Aorta (tissue), 5 donors: ENCODE results near the gene TOP2B. TPM values are rescaled to one million over a fixed set of nuclear protein-coding genes. Genes with fewer than 3 reads are reported as not detected.
A peak's percentile ranks its signal among the peaks of the same experiment; 100 is the strongest.

Source experiments
- ATAC-seq: fragments of 200-7000 bp; cut with Tn5 transposase; one replicate; pipeline ENCODE4 v1.9.1; 2022; ENCODE audit warnings: moderate library complexity; ENCODE audit not compliant: low FRiP score
- DNase-seq, 2 donors: peaks; one replicate each; pipeline ENCODE4 v3.0.0-alpha.2; 2020
- H3K27ac ChIP-seq, 2 donors: one replicate each; pipeline ENCODE4 v1.5.1; 2013; ENCODE audit warnings: low read length in 2 of 2, mild to moderate bottlenecking in 2 of 2, moderate library complexity in 2 of 2, control low read depth in 1 of 2, inconsistent platforms in 1 of 2, low read depth in 1 of 2
- H3K27me3 ChIP-seq, 2 donors: one replicate each; pipeline ENCODE4 v1.6.1; 2013; ENCODE audit warnings: control low read depth in 1 of 2, low read length in 1 of 2, mild to moderate bottlenecking in 1 of 2, moderate library complexity in 1 of 2; ENCODE audit not compliant: insufficient read depth in 2 of 2, control insufficient read depth in 1 of 2
- H3K36me3 ChIP-seq, 2 donors: one replicate each; pipeline ENCODE4 v1.6.1; 2013; ENCODE audit warnings: control low read depth in 1 of 2, low read length in 1 of 2, mild to moderate bottlenecking in 1 of 2; ENCODE audit not compliant: insufficient read depth in 2 of 2, control insufficient read depth in 1 of 2
- H3K4me1 ChIP-seq, 2 donors: one replicate each; pipeline ENCODE4 v1.6.1; 2013; ENCODE audit warnings: low read length in 2 of 2, control low read depth in 1 of 2, mild to moderate bottlenecking in 1 of 2, moderate library complexity in 1 of 2; ENCODE audit not compliant: insufficient read depth in 2 of 2, control insufficient read depth in 1 of 2
- H3K4me3 ChIP-seq, 2 donors: one replicate each; pipeline ENCODE4 v1.5.1; 2013; ENCODE audit warnings: low read length in 2 of 2, control low read depth in 1 of 2, mild to moderate bottlenecking in 1 of 2
- H3K9me3 ChIP-seq: one replicate; pipeline ENCODE4 v1.6.1; 2013; ENCODE audit warnings: mild to moderate bottlenecking, low read length; ENCODE audit not compliant: control insufficient read depth
- WGBS, 2 donors: extraction: QIAGEN DNeasy Blood & Tissue Kit; methylation state at CpG; one replicate each; pipeline ENCODE4 v1.1.7; 2013; 5-methylcytosine and 5-hydroxymethylcytosine counted together
- intact Hi-C, 2 donors: fragments of 100-400 bp; cut with DNase I; formaldehyde crosslinking; loops; one replicate each; pipeline versions ENCODE4 v1.14.2 to v1.15.0; 2022
- polyA plus RNA-seq, 2 donors: library from polyadenylated mRNA; stranded (reverse); fragments of 200-250 nt; gene quantifications; one replicate each; pipeline ENCODE4 v1.2.3, GENCODE V29; 2013
- total RNA-seq, 2 donors: library from RNA; stranded (reverse); fragmentation: NEBNext Ultra II Directional; extraction: Animal tissue kit (Norgen Biotek cat#: 25700); gene quantifications; one replicate each; pipeline ENCODE4 v1.2.1, GENCODE V29; 2021
- donor health status: healthy with polysubstance abuse.
- donor health status: Bipolar disorder and iron deficiency.
- donor health status: DM: no; HTN: no; CAD: no.
- donor health status: DM: no; HTN: no; CAD: no.
- donor health status: DM: yes; HTN: yes; CAD: no.

The TOP2B gene
- total and polyA plus RNA-seq, 4 donors, result 28.8 to 98.3 (median 71.1) TPM

DNA sequence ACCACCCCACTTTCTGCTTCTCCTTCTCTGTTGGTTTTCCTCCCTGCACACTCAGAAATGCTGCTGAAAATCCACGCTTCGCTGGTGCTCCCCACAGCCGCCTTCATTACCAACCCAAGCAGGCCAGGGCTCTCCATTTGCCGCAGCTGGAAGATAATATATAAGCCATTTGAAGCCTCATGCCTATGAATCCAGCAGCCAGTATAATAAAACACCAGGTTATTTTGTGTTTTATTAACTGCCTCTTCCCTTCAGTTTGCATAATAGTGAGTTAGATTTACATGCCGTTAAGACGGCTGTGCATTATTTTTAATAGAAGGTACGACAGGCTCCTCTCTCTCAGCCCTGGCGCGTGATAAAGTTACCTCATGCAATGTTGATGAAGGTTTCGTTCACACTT, 86.6 kb downstream of the TOP2B start:
- H3K9me3 ChIP-seq, result no peaks in the 10 kb centered on the region
- WGBS, 2 donors, result 94 to 95% methylated on average over 10 of the region's 10 CpGs
- no peaks in the 10 kb centered on the region for H3K36me3 ChIP-seq
- intact Hi-C loops, result no loop called here
- no peak overlapping the region for H3K4me3 ChIP-seq
- DNase-seq (no peak), ATAC-seq (no peak)
- H3K27me3 ChIP-seq, result no peaks in the 10 kb centered on the region
- H3K27ac ChIP-seq, result no peak overlapping the region
- H3K4me1 ChIP-seq, result no peaks in the 10 kb centered on the region

DNA sequence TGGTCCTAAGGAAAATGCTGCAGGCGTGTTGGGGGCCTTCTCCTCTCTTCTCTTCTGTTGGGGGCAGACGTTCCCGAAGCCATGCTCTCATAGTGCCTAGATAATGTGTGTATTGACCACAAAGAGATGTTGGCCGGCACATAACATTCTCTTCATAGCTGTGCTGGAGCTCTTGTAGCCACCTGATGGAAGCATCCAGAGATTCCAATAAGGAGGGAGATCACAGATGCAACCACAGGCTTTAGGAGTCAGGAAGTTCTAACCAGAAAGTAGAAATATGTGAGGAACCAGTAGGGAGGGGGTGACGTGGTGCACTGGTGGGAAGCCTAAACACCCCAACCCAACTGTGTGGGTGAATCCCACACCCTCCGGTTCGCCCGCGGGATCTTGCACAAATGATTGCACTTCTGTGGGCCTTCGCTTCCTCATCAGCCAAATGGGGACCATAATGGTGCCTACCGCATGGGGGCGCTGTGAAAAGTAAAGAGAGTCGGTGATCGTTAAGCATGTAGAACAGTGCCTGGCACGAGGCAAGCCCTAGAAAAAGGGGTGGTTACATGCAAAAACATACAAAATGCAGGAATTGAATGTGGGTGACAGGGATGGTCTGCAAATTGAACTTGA, 87.8 kb downstream of the TOP2B start:
- Histone ChIP-seq H3K9me3 (no peaks in the 10 kb centered on the region), H3K4me3 (no peak overlapping the region), H3K4me1 (no peaks in the 10 kb centered on the region), H3K27me3 (no peaks in the 10 kb centered on the region), H3K27ac (no peak overlapping the region), H3K36me3 (no peaks in the 10 kb centered on the region)
- intact Hi-C loops, result no loop called here
- ATAC-seq (no peak), DNase-seq (no peak)
- WGBS, 2 donors, result 86% methylated on average over 15 of the region's 15 CpGs

DNA sequence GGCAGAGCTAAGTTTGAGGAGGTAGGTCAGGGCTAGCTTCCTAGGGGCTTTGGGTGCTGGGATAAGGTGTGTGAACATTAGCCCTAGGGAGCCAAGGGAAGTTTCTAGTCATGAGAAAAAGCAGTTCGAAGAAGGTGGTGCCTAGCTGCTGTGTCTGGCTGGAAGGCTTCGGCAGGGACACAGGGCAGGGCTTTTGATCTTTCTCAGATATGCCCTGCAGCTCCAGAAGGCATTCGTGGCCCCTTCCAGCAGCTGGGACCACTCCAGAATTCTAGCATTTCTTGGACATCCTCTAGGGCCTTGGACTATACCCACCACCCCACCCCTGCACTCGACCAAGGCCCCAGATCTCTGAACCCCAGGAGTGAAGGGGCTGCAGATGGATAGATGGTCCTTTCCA, 88.6 kb downstream of the TOP2B start:
- no peak overlapping the region for H3K4me3 ChIP-seq
- H3K9me3 ChIP-seq, result no peaks in the 10 kb centered on the region
- DNase-seq (no peak), ATAC-seq (no peak)
- no peaks in the 10 kb centered on the region for H3K27me3 ChIP-seq
- H3K4me1 ChIP-seq, result no peaks in the 10 kb centered on the region
- no peak overlapping the region for H3K27ac ChIP-seq
- intact Hi-C loops, result no loop called here
- no peaks in the 10 kb centered on the region for H3K36me3 ChIP-seq
- WGBS, 2 donors, result 72 to 73% methylated on average over 4 of the region's 4 CpGs

DNA sequence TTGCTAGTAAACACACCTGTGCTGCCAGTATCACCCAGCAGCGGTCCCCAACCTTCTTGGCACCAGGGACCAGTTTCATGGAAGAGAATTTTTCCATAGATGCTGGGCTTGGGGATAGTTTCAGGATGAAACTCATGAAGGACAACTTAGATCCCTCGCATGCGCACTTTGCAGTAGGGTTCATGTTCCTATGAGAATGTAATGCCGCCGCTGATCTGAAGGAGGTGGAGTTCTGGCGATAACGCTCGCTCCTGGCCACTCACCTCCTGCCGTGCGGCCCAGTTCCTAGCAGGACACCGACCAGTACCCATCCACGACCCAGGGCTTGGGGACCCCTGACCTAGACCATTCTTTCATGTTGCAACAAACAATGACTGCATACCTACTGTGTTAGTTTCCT, 89.7 kb downstream of the TOP2B start:
- no peak overlapping the region for H3K27ac ChIP-seq
- ATAC-seq, result no peak
- intact Hi-C loops, result no loop called here

DNA sequence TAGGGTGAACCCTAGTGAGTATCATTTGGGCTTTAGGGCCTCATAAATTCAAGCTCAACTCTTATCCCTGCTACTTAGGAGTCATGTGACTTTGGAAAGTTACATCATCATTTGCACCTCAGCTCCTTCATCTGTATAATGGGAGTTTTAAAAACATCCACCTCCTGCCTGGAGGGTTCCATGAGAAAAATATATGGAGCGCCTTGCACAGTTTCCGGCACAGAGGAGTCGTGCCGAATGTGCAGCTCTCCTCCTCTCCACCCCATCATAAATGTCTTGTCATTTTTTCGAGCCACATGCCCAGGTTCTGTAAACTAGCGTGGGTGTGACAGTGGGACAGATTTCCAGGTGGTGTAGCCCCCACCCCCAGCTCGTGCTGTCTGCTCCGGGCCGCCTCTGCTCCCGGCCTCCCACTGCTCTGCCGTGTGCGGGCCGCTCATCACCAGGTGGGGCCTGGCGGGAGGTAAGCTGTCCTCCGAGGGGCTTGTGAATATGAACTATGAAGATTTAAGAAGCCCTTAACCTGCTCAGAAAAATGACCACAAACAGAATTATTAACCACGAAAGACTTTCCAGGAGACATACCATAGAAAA, 90.4 kb downstream of the TOP2B start:
- no peak for DNase-seq
- Histone ChIP-seq H3K27me3 (no peaks in the 10 kb centered on the region), H3K27ac (no peak overlapping the region), H3K9me3 (no peaks in the 10 kb centered on the region), H3K36me3 (no peaks in the 10 kb centered on the region), H3K4me1 (no peaks in the 10 kb centered on the region), H3K4me3 (no peak overlapping the region)
- ATAC-seq, result no peak
- intact Hi-C loops, result no loop called here
- 96 to 98% methylated on average over 16 of the region's 16 CpGs for WGBS, 2 donors

More for the DNA sequence above, 89.7 kb downstream of the TOP2B start:
- Histone ChIP-seq H3K4me1 (no peaks in the 10 kb centered on the region), H3K27me3 (no peaks in the 10 kb centered on the region), H3K9me3 (no peaks in the 10 kb centered on the region), H3K36me3 (no peaks in the 10 kb centered on the region), H3K4me3 (no peak overlapping the region)
- 96 to 98% methylated on average over 12 of the region's 12 CpGs for WGBS, 2 donors
- DNase-seq, result no peak

DNA sequence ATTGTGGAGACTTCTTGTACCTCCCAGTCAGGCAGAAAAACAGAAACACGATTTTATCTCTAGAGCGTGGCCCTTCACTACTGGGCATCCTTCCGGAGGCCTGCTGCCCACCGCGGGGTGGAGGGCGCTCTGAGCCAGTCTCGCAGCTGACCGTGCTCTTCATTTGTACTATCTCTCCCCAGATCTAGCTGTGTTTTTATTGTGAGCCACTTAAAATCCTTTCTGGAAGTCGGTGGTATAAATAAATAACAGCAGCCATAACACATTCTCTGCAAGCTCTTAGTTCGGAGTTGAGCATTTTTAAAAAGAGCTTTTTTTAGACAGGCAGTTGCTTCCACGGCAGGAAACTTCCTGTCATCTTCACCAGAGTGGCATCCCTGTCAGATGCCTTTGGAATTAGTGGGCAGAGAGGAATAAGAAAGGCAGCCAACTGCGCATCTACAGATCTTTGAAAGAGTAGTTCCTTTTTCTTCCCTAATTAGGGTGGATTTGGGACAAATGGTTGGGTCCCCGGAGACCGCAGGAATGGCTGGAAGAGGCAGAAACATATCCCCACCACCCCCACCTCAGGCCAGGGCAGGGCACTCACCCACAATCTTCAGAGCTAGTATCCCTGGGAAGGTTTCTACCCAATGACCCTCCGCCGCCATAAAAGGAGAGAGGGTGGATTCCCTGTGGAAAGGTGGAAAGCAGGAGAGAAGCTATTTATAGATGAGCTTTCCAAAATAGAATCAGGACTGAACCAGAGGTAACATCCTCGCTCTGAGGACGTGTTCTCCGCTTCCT, 91.1 kb downstream of the TOP2B start:
- intact Hi-C loops, result no loop called here
- Histone ChIP-seq H3K4me3 (no peak overlapping the region), H3K9me3 (no peaks in the 10 kb centered on the region), H3K27me3 (no peaks in the 10 kb centered on the region), H3K4me1 (no peaks in the 10 kb centered on the region), H3K27ac (no peak overlapping the region), H3K36me3 (no peaks in the 10 kb centered on the region)
- 72 to 77% methylated on average over 19 of the region's 19 CpGs for WGBS, 2 donors
- DNase-seq (no peak), ATAC-seq (peak; percentile 28)

DNA sequence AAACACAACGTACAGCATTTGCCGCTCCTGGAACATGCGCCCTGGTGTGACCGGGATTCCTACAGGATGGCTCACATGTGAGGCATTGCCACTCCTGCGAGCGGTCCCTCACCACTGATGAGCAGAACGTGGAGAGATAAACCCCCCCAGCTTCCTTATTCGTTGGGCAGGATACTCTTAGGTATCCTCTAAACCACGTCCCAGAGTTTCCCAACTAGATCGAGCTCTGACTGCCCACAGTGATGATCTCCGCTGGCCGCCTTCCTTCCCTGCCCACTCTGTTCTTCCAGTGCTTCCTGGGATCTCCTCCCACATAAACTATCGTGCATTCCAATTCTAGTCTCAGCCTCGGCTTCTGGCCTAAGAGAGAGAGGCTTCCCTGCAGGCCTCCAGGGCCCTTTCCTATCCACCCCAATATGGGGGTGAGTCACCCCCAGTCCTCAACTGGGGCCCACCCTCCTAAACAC, 91.8 kb downstream of the TOP2B start:
- ATAC-seq (peak; percentile 26), DNase-seq (no peak)
- Histone ChIP-seq H3K4me1 (no peaks in the 10 kb centered on the region), H3K4me3 (no peak overlapping the region), H3K27me3 (no peaks in the 10 kb centered on the region), H3K9me3 (no peaks in the 10 kb centered on the region), H3K36me3 (no peaks in the 10 kb centered on the region), H3K27ac (no peak overlapping the region)
- intact Hi-C loops, result no loop called here
- 69 to 71% methylated on average over 14 of the region's 14 CpGs for WGBS, 2 donors

DNA sequence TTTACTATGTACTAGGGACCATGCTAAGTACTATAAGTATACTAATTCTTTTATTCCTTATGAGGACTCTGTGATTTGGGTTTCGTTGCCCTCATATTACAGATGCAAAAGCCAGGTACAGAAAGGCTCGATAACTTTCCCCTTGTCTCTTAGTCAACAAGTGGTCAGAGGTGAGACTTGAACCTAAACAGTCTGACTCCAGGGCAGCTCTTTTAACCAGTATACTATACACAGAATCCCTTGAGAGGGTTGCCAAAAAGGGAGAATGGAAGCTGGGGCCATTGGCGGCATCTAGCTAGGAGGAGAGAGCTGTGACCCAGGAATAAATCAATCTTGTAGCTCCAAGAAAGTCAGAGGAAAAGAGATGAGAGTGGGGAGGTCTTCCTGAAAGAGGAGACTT, 92.4 kb downstream of the TOP2B start:
- H3K27me3 ChIP-seq, result no peaks in the 10 kb centered on the region
- H3K4me3 ChIP-seq, result no peak overlapping the region
- 91 to 98% methylated on average over 3 of the region's 3 CpGs for WGBS, 2 donors
- H3K4me1 ChIP-seq, result no peaks in the 10 kb centered on the region
- no peak for DNase-seq
- H3K36me3 ChIP-seq, result no peaks in the 10 kb centered on the region
- H3K27ac ChIP-seq, result no peak overlapping the region
- intact Hi-C loops, result no loop called here
- H3K9me3 ChIP-seq, result no peaks in the 10 kb centered on the region
- no peak for ATAC-seq

DNA sequence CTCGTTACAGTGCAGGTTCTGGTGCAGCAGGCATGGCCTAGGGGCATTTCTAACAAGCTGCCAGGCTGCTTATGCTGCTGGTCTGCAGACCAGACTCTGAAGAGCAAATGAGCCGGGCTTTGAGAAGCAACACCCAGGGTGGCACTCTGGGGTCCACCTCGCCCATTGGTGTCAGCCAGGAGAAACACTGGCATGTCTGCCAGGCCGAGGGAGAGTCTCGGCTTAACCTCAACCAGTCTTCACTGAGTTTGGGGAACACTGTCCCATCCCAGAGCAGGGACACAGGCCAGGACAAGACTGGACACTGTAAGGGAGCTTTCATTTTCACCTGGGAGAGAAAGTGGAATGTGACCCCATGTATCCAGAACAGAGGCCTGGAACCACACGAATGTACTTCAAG, 93.4 kb downstream of the TOP2B start:
- no peaks in the 10 kb centered on the region for H3K36me3 ChIP-seq
- intact Hi-C loops, result no loop called here
- H3K4me1 ChIP-seq, result no peaks in the 10 kb centered on the region
- H3K27me3 ChIP-seq, result no peaks in the 10 kb centered on the region
- H3K27ac ChIP-seq, result no peak overlapping the region
- H3K4me3 ChIP-seq, result no peak overlapping the region
- H3K9me3 ChIP-seq, result no peaks in the 10 kb centered on the region
- DNase-seq (no peak), ATAC-seq (no peak)
- WGBS, 2 donors, result 90 to 94% methylated on average over 6 of the region's 6 CpGs
